ENCODE measurements around the gene RNF223.

DNA sequence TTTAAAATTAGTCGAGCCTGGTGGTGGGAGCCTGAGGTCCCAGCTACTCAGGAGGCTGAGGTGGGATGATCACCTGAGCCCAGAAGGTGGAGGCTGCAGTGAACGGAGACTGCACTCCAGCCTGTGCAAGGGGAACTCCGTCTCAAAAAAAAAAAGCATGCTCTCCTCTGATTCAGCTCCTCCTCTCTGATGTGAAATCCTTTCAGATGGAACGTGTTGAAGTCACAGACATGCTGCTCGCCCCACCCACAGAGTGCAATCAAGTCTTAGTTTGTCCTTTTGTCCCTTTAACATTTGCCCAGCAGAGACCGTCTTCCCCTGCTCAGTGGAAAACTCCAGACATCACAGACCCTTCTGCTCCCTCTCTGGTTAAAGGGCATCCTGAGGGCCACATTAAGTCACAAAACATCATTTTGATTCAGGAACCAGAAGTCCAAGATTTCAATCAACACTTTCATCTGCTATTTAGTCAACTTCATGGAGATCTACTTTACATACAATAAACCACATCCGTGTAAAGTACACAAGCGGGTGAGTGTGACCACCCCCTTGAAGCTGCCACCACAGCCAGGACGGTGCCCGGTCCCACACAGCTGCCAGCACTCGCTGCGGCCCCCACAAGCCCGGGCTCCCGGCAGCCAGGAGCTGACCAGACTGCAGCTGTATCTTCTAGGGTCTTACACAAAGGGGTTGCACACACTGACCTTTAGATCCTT lies 18.9 kb upstream of the RNF223 start:
- TF ChIP-seq, protein P1, sequence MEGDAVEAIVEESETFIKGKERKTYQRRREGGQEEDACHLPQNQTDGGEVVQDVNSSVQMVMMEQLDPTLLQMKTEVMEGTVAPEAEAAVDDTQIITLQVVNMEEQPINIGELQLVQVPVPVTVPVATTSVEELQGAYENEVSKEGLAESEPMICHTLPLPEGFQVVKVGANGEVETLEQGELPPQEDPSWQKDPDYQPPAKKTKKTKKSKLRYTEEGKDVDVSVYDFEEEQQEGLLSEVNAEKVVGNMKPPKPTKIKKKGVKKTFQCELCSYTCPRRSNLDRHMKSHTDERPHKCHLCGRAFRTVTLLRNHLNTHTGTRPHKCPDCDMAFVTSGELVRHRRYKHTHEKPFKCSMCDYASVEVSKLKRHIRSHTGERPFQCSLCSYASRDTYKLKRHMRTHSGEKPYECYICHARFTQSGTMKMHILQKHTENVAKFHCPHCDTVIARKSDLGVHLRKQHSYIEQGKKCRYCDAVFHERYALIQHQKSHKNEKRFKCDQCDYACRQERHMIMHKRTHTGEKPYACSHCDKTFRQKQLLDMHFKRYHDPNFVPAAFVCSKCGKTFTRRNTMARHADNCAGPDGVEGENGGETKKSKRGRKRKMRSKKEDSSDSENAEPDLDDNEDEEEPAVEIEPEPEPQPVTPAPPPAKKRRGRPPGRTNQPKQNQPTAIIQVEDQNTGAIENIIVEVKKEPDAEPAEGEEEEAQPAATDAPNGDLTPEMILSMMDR (IDR thresholded peaks at IDR 0.05; ENCODE audit: low read length) = no peak
- no peak for TF ChIP-seq EZH2 (IDR thresholded peaks at IDR 0.05; ENCODE audit: borderline replicate concordance, low read length)

Measured in OCI-LY1 (cell line).